Parathyroid adenoma (tissue), 2 donors: ENCODE data around the gene NIBAN1.

Source experiments
- H2AFZ ChIP-seq: fragments of 300-600 bp; sonication (generic); one replicate; pipeline ENCODE4 v1.7.0; 2017; ENCODE audit warnings: antibody characterized with exemption, mild to moderate bottlenecking
- H3K27ac ChIP-seq: fragments of 300-600 bp; sonication (generic); one replicate; pipeline ENCODE4 v1.7.0; 2017
- H3K27me3 ChIP-seq: fragments of 300-600 bp; sonication (generic); one replicate; pipeline ENCODE4 v1.7.0; 2017; ENCODE audit warnings: low read length; ENCODE audit not compliant: control insufficient read depth, insufficient read depth
- H3K36me3 ChIP-seq: fragments of 300-600 bp; sonication (generic); one replicate; pipeline ENCODE4 v1.7.0; 2017; ENCODE audit warnings: low read length; ENCODE audit not compliant: control insufficient read depth, insufficient read depth
- H3K4me1 ChIP-seq: fragments of 300-600 bp; sonication (generic); one replicate; pipeline ENCODE4 v1.7.0; 2017; ENCODE audit warnings: control low read depth
- H3K4me2 ChIP-seq: fragments of 300-600 bp; sonication (generic); one replicate; pipeline ENCODE4 v1.7.0; 2017; ENCODE audit warnings: low read length
- H3K4me3 ChIP-seq: fragments of 300-600 bp; sonication (generic); one replicate; pipeline ENCODE4 v1.7.0; 2017; ENCODE audit warnings: low read depth, low read length
- H3K79me2 ChIP-seq: fragments of 300-600 bp; sonication (generic); one replicate; pipeline ENCODE4 v1.7.0; 2017; ENCODE audit warnings: control low read depth
- H3K9ac ChIP-seq: fragments of 300-600 bp; sonication (generic); one replicate; pipeline ENCODE4 v1.7.0; 2017; ENCODE audit warnings: mild to moderate bottlenecking
- H3K9me3 ChIP-seq: fragments of 300-600 bp; sonication (generic); one replicate; pipeline ENCODE4 v1.7.0; 2017; ENCODE audit warnings: low read length; ENCODE audit not compliant: control insufficient read depth
- CTCF ChIP-seq: fragments of 300-600 bp; sonication (generic); IDR thresholded peaks from one replicate; pipeline ENCODE4 v1.7.0; 2017; ENCODE audit warnings: antibody characterized with exemption, mild to moderate bottlenecking
- donor health status: primary hyperparathyroidism.

NIBAN1 gene

DNA sequence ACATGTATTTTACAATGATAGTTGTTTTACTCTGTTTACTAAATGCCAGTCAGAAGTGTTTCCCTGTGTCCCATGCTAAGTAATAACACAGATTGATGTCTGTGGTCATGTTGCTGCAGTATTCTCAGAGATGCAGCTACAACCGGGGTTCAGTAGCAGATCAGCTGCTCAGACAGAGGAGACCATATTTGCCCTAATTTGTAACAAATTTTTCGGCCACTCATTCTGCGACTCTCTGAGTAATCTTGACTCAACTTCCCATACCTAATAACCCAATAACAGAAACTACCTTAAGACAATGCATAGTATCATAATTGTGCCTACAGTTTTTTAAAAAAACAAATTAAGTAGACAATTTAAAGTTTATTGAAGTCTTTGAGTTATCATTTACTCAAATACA is 32.6 kb downstream of the NIBAN1 start:
- Histone ChIP-seq H3K4me1 (no peaks in the 10 kb centered on the region), H3K4me2 (no peak overlapping the region), H2AFZ (no peak overlapping the region), H3K9ac (no peak overlapping the region), H3K27me3 (no peaks in the 10 kb centered on the region), H3K36me3 (no peaks in the 10 kb centered on the region), H3K79me2 (no peaks in the 10 kb centered on the region), H3K4me3 (no peak overlapping the region), H3K27ac (no peak overlapping the region), H3K9me3 (no peaks in the 10 kb centered on the region)
- TF ChIP-seq CTCF: no peak

- Histone ChIP-seq H3K4me3 (no peak overlapping the region), H3K79me2 (no peaks in the 10 kb centered on the region)
- no peak for TF ChIP-seq CTCF
These were observed 32.9 kb downstream of the NIBAN1 start for GRCh38 chr1:184941410-184941733.

GRCh38 chr1:184940694-184941409 is 33.5 kb downstream of the NIBAN1 start:
- H3K36me3 ChIP-seq: no peaks in the 10 kb centered on the region
- no peak overlapping the region for H3K4me2 ChIP-seq
- H3K4me1 ChIP-seq: no peaks in the 10 kb centered on the region
- no peak for TF ChIP-seq CTCF
- H2AFZ ChIP-seq: no peak overlapping the region
- no peaks in the 10 kb centered on the region for H3K27me3 ChIP-seq
- H3K79me2 ChIP-seq: no peaks in the 10 kb centered on the region
- no peak overlapping the region for H3K4me3 ChIP-seq
- no peak overlapping the region for H3K9ac ChIP-seq
- no peaks in the 10 kb centered on the region for H3K9me3 ChIP-seq
- no peak overlapping the region for H3K27ac ChIP-seq

More at GRCh38 chr1:184941410-184941733, 32.9 kb downstream of the NIBAN1 start:
- H3K9me3 ChIP-seq: no peaks in the 10 kb centered on the region
- no peak overlapping the region for H3K9ac ChIP-seq
- no peaks in the 10 kb centered on the region for H3K4me1 ChIP-seq
- no peaks in the 10 kb centered on the region for H3K27me3 ChIP-seq
- H2AFZ ChIP-seq: no peak overlapping the region
- H3K27ac ChIP-seq: no peak overlapping the region
- no peak overlapping the region for H3K4me2 ChIP-seq
- no peaks in the 10 kb centered on the region for H3K36me3 ChIP-seq

GRCh38 chr1:184940226-184940625 is 34.1 kb downstream of the NIBAN1 start:
- Histone ChIP-seq H3K4me2 (no peak overlapping the region), H3K4me3 (no peak overlapping the region), H2AFZ (no peak overlapping the region), H3K36me3 (no peaks in the 10 kb centered on the region), H3K27ac (no peak overlapping the region), H3K27me3 (no peaks in the 10 kb centered on the region), H3K79me2 (no peaks in the 10 kb centered on the region), H3K9me3 (no peaks in the 10 kb centered on the region), H3K4me1 (no peaks in the 10 kb centered on the region), H3K9ac (no peak overlapping the region)
- TF ChIP-seq CTCF: no peak

DNA sequence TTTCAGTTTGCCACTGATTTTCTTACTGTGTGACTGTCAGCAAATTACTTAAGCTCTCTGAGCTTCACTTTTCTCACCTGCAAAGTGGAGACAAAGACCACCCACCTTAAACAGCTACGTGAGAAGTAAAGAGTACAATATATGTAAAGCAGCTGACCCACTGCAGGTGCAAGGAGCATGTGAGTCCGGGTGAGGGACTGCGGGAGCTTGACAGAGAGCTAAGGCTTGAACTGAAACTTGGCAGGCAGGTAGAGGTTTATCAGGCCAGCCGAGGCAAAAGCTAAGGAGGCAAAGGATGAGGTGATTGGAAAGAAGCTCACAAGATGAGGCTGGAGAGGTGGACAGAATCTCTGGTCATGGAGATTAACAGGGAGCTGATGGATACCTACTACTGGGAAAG is 36.6 kb downstream of the NIBAN1 start:
- Histone ChIP-seq H3K27ac (no peak overlapping the region), H3K9ac (no peak overlapping the region), H3K4me3 (no peak overlapping the region), H3K9me3 (no peaks in the 10 kb centered on the region), H3K36me3 (no peaks in the 10 kb centered on the region), H3K4me1 (no peaks in the 10 kb centered on the region), H3K4me2 (no peak overlapping the region), H3K79me2 (no peaks in the 10 kb centered on the region), H2AFZ (no peak overlapping the region), H3K27me3 (no peaks in the 10 kb centered on the region)
- no peak for TF ChIP-seq CTCF
